ENCODE results near the gene PRIM2. TPM values are rescaled to one million over a fixed set of nuclear protein-coding genes. Genes with fewer than 3 reads are reported as not detected.
"Not testable (repeated sequence)": the region's sequence is repeated elsewhere in the genome, so short reads cannot be mapped to it uniquely, and the experiment has no call there.

Gene PRIM2
- polyA plus RNA-seq, 1 donor (not counting 4 experiments of a cell fraction or from before 2014, with no cell fraction given): 12.8 TPM

DNA sequence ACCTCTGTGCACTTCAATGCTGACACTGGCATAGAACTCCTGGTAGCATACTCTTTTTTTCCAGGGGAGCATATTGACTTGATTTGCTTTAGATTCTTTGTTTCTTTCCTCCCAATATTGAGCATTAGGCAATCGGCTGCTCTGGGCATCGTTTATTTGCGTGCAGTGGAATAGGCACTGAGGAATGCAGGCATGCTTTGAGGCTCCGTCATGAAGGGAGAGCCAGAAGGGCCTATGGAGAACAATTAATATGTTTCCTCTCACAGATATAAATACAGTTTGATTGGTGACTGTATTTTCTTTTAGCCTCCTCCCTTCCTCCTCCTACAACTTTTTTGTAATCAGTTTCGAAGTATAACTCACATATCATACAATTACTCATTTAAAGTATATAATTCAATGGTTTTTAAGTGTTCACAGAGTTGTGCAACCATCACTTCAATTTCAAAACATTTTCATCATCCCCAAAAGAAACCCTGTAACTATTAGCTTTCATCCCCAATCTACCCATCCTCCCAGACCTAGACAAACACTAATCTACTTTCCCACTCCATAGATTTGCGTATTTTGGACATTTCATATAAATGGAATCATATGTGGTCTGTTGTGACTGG, 157.5 kb downstream of the PRIM2 start:
- not testable (repeated sequence) for H3K27ac ChIP-seq (ENCODE audit: control insufficient read depth, insufficient read depth, low read length)

DNA sequence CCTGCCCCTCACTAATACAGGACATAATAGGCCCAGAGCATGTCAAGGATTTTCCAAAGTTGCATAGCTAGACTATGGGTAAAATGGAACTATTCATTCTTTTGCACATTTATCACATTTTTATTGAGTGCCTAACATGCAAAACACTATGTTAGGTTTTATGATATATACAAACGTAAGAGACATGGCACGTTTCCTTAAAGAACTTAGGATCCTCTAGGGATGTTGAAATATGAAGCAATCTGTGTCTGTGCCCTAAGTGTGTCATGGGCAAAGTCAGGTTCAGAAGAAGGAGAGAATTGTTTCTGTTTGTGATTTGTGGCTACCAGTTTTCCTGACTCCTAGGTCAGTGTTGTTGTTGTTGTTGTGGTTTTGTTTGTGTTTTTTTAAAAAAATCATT, 158.2 kb downstream of the PRIM2 start:
- H3K4me2 ChIP-seq (ENCODE audit: control insufficient read depth, extremely low read depth, insufficient read depth, low read depth, low read length); H3K36me3 ChIP-seq (ENCODE audit: control insufficient read depth in 2 of 2, extremely low read depth in 1 of 2, insufficient read depth in 2 of 2, low read length in 2 of 2); H3K4me3 ChIP-seq (ENCODE audit: control insufficient read depth in 2 of 3, extremely low read depth in 1 of 3, insufficient read depth in 2 of 3, low read depth in 1 of 3, low read length in 3 of 3); H3K4me1 ChIP-seq (ENCODE audit: control insufficient read depth, extremely low read depth, insufficient read depth, low read length); H3K79me2 ChIP-seq (ENCODE audit: control insufficient read depth, insufficient read depth, low read length); H4K20me1 ChIP-seq (ENCODE audit: control insufficient read depth, extremely low read depth, insufficient read depth, low read length); FAIRE-seq; H3K9me3 ChIP-seq (ENCODE audit: control insufficient read depth, low read depth, low read length); H3K27me3 ChIP-seq (ENCODE audit: control insufficient read depth, extremely low read depth, insufficient read depth, low read length); H3K9me1 ChIP-seq (ENCODE audit: control insufficient read depth, extremely low read depth, insufficient read depth, low read length); H3K9ac ChIP-seq (ENCODE audit: control insufficient read depth, extremely low read depth, insufficient read depth, low read length); DNase-seq (ENCODE audit: low read depth, low spot score); H3K27ac ChIP-seq (ENCODE audit: control insufficient read depth, insufficient read depth, low read length); dilution Hi-C loops (cut with MboI; ENCODE audit: extremely low pct_ligation_motif_present, low sequenced_read_pairs); H2AFZ ChIP-seq (ENCODE audit: control insufficient read depth, low read length): not testable (repeated sequence)

More for the DNA sequence above, 157.5 kb downstream of the PRIM2 start:
- FAIRE-seq; H4K20me1 ChIP-seq (ENCODE audit: control insufficient read depth, extremely low read depth, insufficient read depth, low read length); H3K36me3 ChIP-seq (ENCODE audit: control insufficient read depth in 2 of 2, extremely low read depth in 1 of 2, insufficient read depth in 2 of 2, low read length in 2 of 2); H3K4me1 ChIP-seq (ENCODE audit: control insufficient read depth, extremely low read depth, insufficient read depth, low read length); H3K27me3 ChIP-seq (ENCODE audit: control insufficient read depth, extremely low read depth, insufficient read depth, low read length); H3K9ac ChIP-seq (ENCODE audit: control insufficient read depth, extremely low read depth, insufficient read depth, low read length); H3K9me3 ChIP-seq (ENCODE audit: control insufficient read depth, low read depth, low read length); H3K9me1 ChIP-seq (ENCODE audit: control insufficient read depth, extremely low read depth, insufficient read depth, low read length); H3K79me2 ChIP-seq (ENCODE audit: control insufficient read depth, insufficient read depth, low read length); DNase-seq (ENCODE audit: low read depth, low spot score); H3K4me2 ChIP-seq (ENCODE audit: control insufficient read depth, extremely low read depth, insufficient read depth, low read depth, low read length); dilution Hi-C loops (cut with MboI; ENCODE audit: extremely low pct_ligation_motif_present, low sequenced_read_pairs); H3K4me3 ChIP-seq (ENCODE audit: control insufficient read depth in 2 of 3, extremely low read depth in 1 of 3, insufficient read depth in 2 of 3, low read depth in 1 of 3, low read length in 3 of 3); H2AFZ ChIP-seq (ENCODE audit: control insufficient read depth, low read length): not testable (repeated sequence)

DNA sequence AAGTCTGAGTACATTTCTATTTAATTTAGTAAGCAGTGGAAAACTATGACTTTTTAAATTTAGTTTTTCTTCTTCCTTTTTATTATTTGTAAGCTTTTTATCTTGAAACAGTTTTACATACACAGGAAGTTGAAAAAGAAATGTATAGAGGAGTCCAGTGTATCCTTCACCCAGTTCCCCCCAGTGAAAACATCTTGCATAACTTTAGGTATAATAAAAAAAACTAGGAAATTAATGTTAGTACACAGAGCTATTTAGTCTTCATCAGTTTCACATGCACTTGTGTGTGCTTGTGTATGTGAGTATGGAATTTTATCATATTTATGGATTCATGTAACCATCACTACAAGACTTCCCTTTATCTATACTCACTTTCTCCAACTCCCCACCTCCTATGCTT, 162.8 kb downstream of the PRIM2 start:
- FAIRE-seq; dilution Hi-C loops (cut with MboI; ENCODE audit: extremely low pct_ligation_motif_present, low sequenced_read_pairs); H3K36me3 ChIP-seq (ENCODE audit: control insufficient read depth in 2 of 2, extremely low read depth in 1 of 2, insufficient read depth in 2 of 2, low read length in 2 of 2); H3K9me3 ChIP-seq (ENCODE audit: control insufficient read depth, low read depth, low read length); H3K27me3 ChIP-seq (ENCODE audit: control insufficient read depth, extremely low read depth, insufficient read depth, low read length); H4K20me1 ChIP-seq (ENCODE audit: control insufficient read depth, extremely low read depth, insufficient read depth, low read length); DNase-seq (ENCODE audit: low read depth, low spot score); H3K27ac ChIP-seq (ENCODE audit: control insufficient read depth, insufficient read depth, low read length); H3K4me3 ChIP-seq (ENCODE audit: control insufficient read depth in 2 of 3, extremely low read depth in 1 of 3, insufficient read depth in 2 of 3, low read depth in 1 of 3, low read length in 3 of 3); H3K4me2 ChIP-seq (ENCODE audit: control insufficient read depth, extremely low read depth, insufficient read depth, low read depth, low read length); H2AFZ ChIP-seq (ENCODE audit: control insufficient read depth, low read length); H3K9me1 ChIP-seq (ENCODE audit: control insufficient read depth, extremely low read depth, insufficient read depth, low read length); H3K9ac ChIP-seq (ENCODE audit: control insufficient read depth, extremely low read depth, insufficient read depth, low read length); H3K79me2 ChIP-seq (ENCODE audit: control insufficient read depth, insufficient read depth, low read length); H3K4me1 ChIP-seq (ENCODE audit: control insufficient read depth, extremely low read depth, insufficient read depth, low read length): not testable (repeated sequence)

DNA sequence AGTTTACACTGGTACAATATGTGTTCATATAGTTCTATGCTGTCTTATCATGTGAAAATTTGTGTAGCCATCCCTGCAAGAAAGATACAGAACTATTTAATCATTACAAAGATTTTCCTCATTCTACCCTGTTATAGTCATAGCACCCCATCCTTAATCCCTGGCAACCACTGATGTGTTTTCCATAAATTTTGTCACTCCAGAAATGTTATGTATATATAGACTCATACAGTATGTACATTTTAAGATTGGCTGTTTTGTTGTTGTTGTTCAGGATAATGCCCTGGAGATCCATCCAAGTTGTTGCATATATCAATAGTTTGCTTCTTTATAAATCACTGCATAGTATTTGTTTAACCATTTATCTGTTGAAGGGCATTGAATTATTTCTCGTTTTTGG, 163.7 kb downstream of the PRIM2 start:
- not testable (repeated sequence) for H3K9me1 ChIP-seq (ENCODE audit: control insufficient read depth, extremely low read depth, insufficient read depth, low read length)

DNA sequence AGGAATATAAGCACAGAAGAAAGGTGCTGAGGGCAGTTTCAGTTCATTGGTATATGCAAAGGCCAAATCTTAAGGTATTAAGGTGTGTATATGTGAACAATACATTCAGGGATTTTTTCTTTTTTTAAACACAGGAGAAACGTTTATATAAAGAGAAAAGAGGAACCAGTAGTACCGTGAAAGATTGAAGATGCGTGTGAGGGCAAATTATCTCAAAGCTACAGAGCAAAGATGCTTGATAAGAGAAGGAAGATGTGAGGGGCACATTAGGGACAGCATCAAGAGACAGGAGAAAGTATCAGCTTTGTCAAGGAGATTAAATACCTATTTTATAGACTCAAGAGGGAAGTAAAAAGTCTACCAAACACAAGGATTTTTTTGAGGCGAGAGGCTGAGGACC, 165.0 kb downstream of the PRIM2 start:
- DNase-seq (ENCODE audit: low read depth, low spot score); H3K9me3 ChIP-seq (ENCODE audit: control insufficient read depth, low read depth, low read length); H3K36me3 ChIP-seq (ENCODE audit: control insufficient read depth in 2 of 2, extremely low read depth in 1 of 2, insufficient read depth in 2 of 2, low read length in 2 of 2); H3K79me2 ChIP-seq (ENCODE audit: control insufficient read depth, insufficient read depth, low read length); H3K9me1 ChIP-seq (ENCODE audit: control insufficient read depth, extremely low read depth, insufficient read depth, low read length); H3K27ac ChIP-seq (ENCODE audit: control insufficient read depth, insufficient read depth, low read length); H3K4me1 ChIP-seq (ENCODE audit: control insufficient read depth, extremely low read depth, insufficient read depth, low read length); H3K4me2 ChIP-seq (ENCODE audit: control insufficient read depth, extremely low read depth, insufficient read depth, low read depth, low read length); H3K9ac ChIP-seq (ENCODE audit: control insufficient read depth, extremely low read depth, insufficient read depth, low read length); dilution Hi-C loops (cut with MboI; ENCODE audit: extremely low pct_ligation_motif_present, low sequenced_read_pairs); H2AFZ ChIP-seq (ENCODE audit: control insufficient read depth, low read length); H3K27me3 ChIP-seq (ENCODE audit: control insufficient read depth, extremely low read depth, insufficient read depth, low read length); H4K20me1 ChIP-seq (ENCODE audit: control insufficient read depth, extremely low read depth, insufficient read depth, low read length); H3K4me3 ChIP-seq (ENCODE audit: control insufficient read depth in 2 of 3, extremely low read depth in 1 of 3, insufficient read depth in 2 of 3, low read depth in 1 of 3, low read length in 3 of 3); FAIRE-seq: not testable (repeated sequence)

More for the DNA sequence above, 163.7 kb downstream of the PRIM2 start:
- H3K9ac ChIP-seq (ENCODE audit: control insufficient read depth, extremely low read depth, insufficient read depth, low read length); H3K4me3 ChIP-seq (ENCODE audit: control insufficient read depth in 2 of 3, extremely low read depth in 1 of 3, insufficient read depth in 2 of 3, low read depth in 1 of 3, low read length in 3 of 3); H3K36me3 ChIP-seq (ENCODE audit: control insufficient read depth in 2 of 2, extremely low read depth in 1 of 2, insufficient read depth in 2 of 2, low read length in 2 of 2); H3K27ac ChIP-seq (ENCODE audit: control insufficient read depth, insufficient read depth, low read length); DNase-seq (ENCODE audit: low read depth, low spot score); H2AFZ ChIP-seq (ENCODE audit: control insufficient read depth, low read length); H4K20me1 ChIP-seq (ENCODE audit: control insufficient read depth, extremely low read depth, insufficient read depth, low read length); H3K4me1 ChIP-seq (ENCODE audit: control insufficient read depth, extremely low read depth, insufficient read depth, low read length); H3K27me3 ChIP-seq (ENCODE audit: control insufficient read depth, extremely low read depth, insufficient read depth, low read length); FAIRE-seq; dilution Hi-C loops (cut with MboI; ENCODE audit: extremely low pct_ligation_motif_present, low sequenced_read_pairs); H3K4me2 ChIP-seq (ENCODE audit: control insufficient read depth, extremely low read depth, insufficient read depth, low read depth, low read length); H3K9me3 ChIP-seq (ENCODE audit: control insufficient read depth, low read depth, low read length); H3K79me2 ChIP-seq (ENCODE audit: control insufficient read depth, insufficient read depth, low read length): not testable (repeated sequence)

All from keratinocyte (primary cell).